Measurements from ENCODE around the gene SLC37A1. TPM values are rescaled to one million over a fixed set of nuclear protein-coding genes. Genes with fewer than 3 reads are reported as not detected.
A peak's percentile ranks its signal among the peaks of the same experiment; 100 is the strongest.

The SLC37A1 gene
- total and polyA plus RNA-seq, 9 of the 15 experiments (the other 6 are each of a cell fraction or from before 2014, with no cell fraction given), result 0.06 to 3.4 (median 0.40) TPM

- TF ChIP-seq MAX (CRISPR knock-in tag; IDR thresholded peaks at IDR 0.05) (peak; percentile 70), MTA3 (IDR thresholded peaks at IDR 0.05; ENCODE audit: borderline replicate concordance) (peak; percentile 88), EP400 (IDR thresholded peaks at IDR 0.05) (peak; percentile 64; the same call in 1 of the 2 replicates), PHF8 (IDR thresholded peaks at IDR 0.05; ENCODE audit: borderline replicate concordance, low read length) (peak; percentile 45; the same call in 1 of the 2 replicates), KHSRP (IDR thresholded peaks at IDR 0.05) (no peak; the same call in 1 of the 2 replicates), ZNF507 (tag; conservative IDR thresholded peaks at IDR 0.05) (no peak), NR4A1 (CRISPR knock-in tag; IDR thresholded peaks at IDR 0.05) (no peak), NR4A1 (tag; IDR thresholded peaks at IDR 0.05) (peak; percentile 95), ZFP30 (CRISPR knock-in tag; IDR thresholded peaks at IDR 0.05; ENCODE audit: borderline replicate concordance) (no peak), FOXM1 (IDR thresholded peaks at IDR 0.05; ENCODE audit: low read depth) (peak; percentile 88; the same call in 1 of the 2 replicates), FOXM1 (CRISPR knock-in tag; IDR thresholded peaks at IDR 0.05; ENCODE audit: low read depth) (no peak), KLF16 (IDR thresholded peaks at IDR 0.05) (peak; percentile 94), XRCC5 (IDR thresholded peaks at IDR 0.05; ENCODE audit: low read depth, low read length) (no peak), IFI16 (CRISPR knock-in tag; IDR thresholded peaks at IDR 0.05) (peak; percentile 78; the same call in 1 of the 2 replicates), PRMT5 (CRISPR knock-in tag; IDR thresholded peaks at IDR 0.05) (no peak), RBM25 (IDR thresholded peaks at IDR 0.05; ENCODE audit: low read depth, low read length, severe bottlenecking) (no peak), SOX6 (IDR thresholded peaks at IDR 0.05) (peak; percentile 95), MTA2 (IDR thresholded peaks at IDR 0.05; ENCODE audit: low read depth) (peak; percentile 95), LCOR (CRISPR knock-in tag; IDR thresholded peaks at IDR 0.05) (peak; percentile 82; the same call in 1 of the 2 replicates), BRF2 (IDR thresholded peaks at IDR 0.05; ENCODE audit: borderline replicate concordance, insufficient read depth, insufficient read length) (no peak), ZNF668 (CRISPR knock-in tag; IDR thresholded peaks at IDR 0.05) (peak; percentile 92), RCOR1 (IDR thresholded peaks at IDR 0.05; ENCODE audit: borderline replicate concordance in 1 of 2, low read depth in 2 of 2, low read length in 2 of 2) (peak in 1 of 2 experiments; percentile 86; a peak in 2 of 4 replicates), GMEB1 (CRISPR knock-in tag; IDR thresholded peaks at IDR 0.05) (0 out of 2 replicates have a peak, but pooled peaks have one; percentile 18), TAL1 (IDR thresholded peaks at IDR 0.05) (peak; percentile 97), POU5F1 (IDR thresholded peaks at IDR 0.05; ENCODE audit: borderline replicate concordance, low read depth, low read length, partially characterized antibody) (no peak), EHMT2 (IDR thresholded peaks at IDR 0.05) (peak; percentile 90), NEUROD1 (IDR thresholded peaks at IDR 0.05; ENCODE audit: borderline replicate concordance, low read depth, low read length, partially characterized antibody) (peak; percentile 47)
Measured at GRCh38 chr21:42547001-42547905, 33.6 kb downstream of the SLC37A1 start (continued).

All from K562 (cell line).